ENCODE data around the gene BEND5.

GRCh38 chr1:48684381-48684780, 92.3 kb downstream of the BEND5 start:
- TF ChIP-seq CTCF (IDR thresholded peaks at IDR 0.05; ENCODE audit: low read length) (no peak), EZH2 (IDR thresholded peaks at IDR 0.05; ENCODE audit: borderline replicate concordance, low read length) (no peak)

Measured in OCI-LY1 (cell line).